Measurements from ENCODE around the gene NKAIN2.

The NKAIN2 gene

GRCh38 chr6:124029567-124029966 lies 225.9 kb downstream of the NKAIN2 start:
- Histone ChIP-seq H3K36me3 (replicated peaks; ENCODE audit: insufficient read depth, low read length) (no peaks in the 10 kb centered on the region), H2AFZ (ENCODE audit: low read length) (no peak overlapping the region), H4K20me1 (ENCODE audit: insufficient read depth, low read length) (no peaks in the 10 kb centered on the region), H3K4me1 (ENCODE audit: low read length) (no peaks in the 10 kb centered on the region), H3K4me3 (ENCODE audit: low read length) (no peak overlapping the region), H3K9me3 (replicated peaks; ENCODE audit: insufficient read depth, low read length) (no peaks in the 10 kb centered on the region), H3F3A (ENCODE audit: insufficient read depth, low read length) (no peaks in the 10 kb centered on the region), H3K4me2 (ENCODE audit: low read depth, low read length) (no peak overlapping the region), H3K27me3 (replicated peaks; ENCODE audit: insufficient read depth, low read length) (no peaks in the 10 kb centered on the region), H3K9me2 (replicated peaks; ENCODE audit: insufficient read depth, low read length) (no peaks in the 10 kb centered on the region), H3K9ac (ENCODE audit: low read length) (no peak overlapping the region), H3K79me2 (ENCODE audit: low read length) (no peaks in the 10 kb centered on the region), H3K27ac (ENCODE audit: low read length) (no peak overlapping the region)
- TF ChIP-seq, protein P1, sequence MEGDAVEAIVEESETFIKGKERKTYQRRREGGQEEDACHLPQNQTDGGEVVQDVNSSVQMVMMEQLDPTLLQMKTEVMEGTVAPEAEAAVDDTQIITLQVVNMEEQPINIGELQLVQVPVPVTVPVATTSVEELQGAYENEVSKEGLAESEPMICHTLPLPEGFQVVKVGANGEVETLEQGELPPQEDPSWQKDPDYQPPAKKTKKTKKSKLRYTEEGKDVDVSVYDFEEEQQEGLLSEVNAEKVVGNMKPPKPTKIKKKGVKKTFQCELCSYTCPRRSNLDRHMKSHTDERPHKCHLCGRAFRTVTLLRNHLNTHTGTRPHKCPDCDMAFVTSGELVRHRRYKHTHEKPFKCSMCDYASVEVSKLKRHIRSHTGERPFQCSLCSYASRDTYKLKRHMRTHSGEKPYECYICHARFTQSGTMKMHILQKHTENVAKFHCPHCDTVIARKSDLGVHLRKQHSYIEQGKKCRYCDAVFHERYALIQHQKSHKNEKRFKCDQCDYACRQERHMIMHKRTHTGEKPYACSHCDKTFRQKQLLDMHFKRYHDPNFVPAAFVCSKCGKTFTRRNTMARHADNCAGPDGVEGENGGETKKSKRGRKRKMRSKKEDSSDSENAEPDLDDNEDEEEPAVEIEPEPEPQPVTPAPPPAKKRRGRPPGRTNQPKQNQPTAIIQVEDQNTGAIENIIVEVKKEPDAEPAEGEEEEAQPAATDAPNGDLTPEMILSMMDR (IDR thresholded peaks at IDR 0.05; ENCODE audit: low read length): no peak
- TF ChIP-seq EZH2 (optimal IDR thresholded peaks at IDR 0.05; ENCODE audit: low read depth, low read length): no peak
- no peak for TF ChIP-seq EZH2phosphoT487 (IDR thresholded peaks at IDR 0.05; ENCODE audit: low read length)
- DNase-seq: no peak

GRCh38 chr6:124033501-124033900 lies 229.8 kb downstream of the NKAIN2 start:
- TF ChIP-seq, protein P1 (IDR thresholded peaks at IDR 0.05; ENCODE audit: low read length): no peak
- Histone ChIP-seq H3K4me1 (ENCODE audit: low read length) (no peaks in the 10 kb centered on the region), H3K4me3 (ENCODE audit: low read length) (no peak overlapping the region), H3K9me2 (replicated peaks; ENCODE audit: insufficient read depth, low read length) (no peaks in the 10 kb centered on the region), H3K79me2 (ENCODE audit: low read length) (no peaks in the 10 kb centered on the region), H3K27ac (ENCODE audit: low read length) (no peak overlapping the region), H4K20me1 (ENCODE audit: insufficient read depth, low read length) (no peaks in the 10 kb centered on the region), H3K27me3 (replicated peaks; ENCODE audit: insufficient read depth, low read length) (no peaks in the 10 kb centered on the region), H3F3A (ENCODE audit: insufficient read depth, low read length) (no peaks in the 10 kb centered on the region), H2AFZ (ENCODE audit: low read length) (no peak overlapping the region), H3K4me2 (ENCODE audit: low read depth, low read length) (no peak overlapping the region), H3K36me3 (replicated peaks; ENCODE audit: insufficient read depth, low read length) (no peaks in the 10 kb centered on the region), H3K9me3 (replicated peaks; ENCODE audit: insufficient read depth, low read length) (no peaks in the 10 kb centered on the region), H3K9ac (ENCODE audit: low read length) (no peak overlapping the region)
- no peak for DNase-seq

- H3K36me3 ChIP-seq (replicated peaks; ENCODE audit: insufficient read depth, low read length): no peaks in the 10 kb centered on the region
- H2AFZ ChIP-seq (ENCODE audit: low read length): no peak overlapping the region
- H3K9me2 ChIP-seq (replicated peaks; ENCODE audit: insufficient read depth, low read length): no peaks in the 10 kb centered on the region
- H3K27ac ChIP-seq (ENCODE audit: low read length): no peak overlapping the region
- no peaks in the 10 kb centered on the region for H3K79me2 ChIP-seq (ENCODE audit: low read length)
- no peaks in the 10 kb centered on the region; the same call in 1 of the 2 replicates for H3F3A ChIP-seq (ENCODE audit: insufficient read depth, low read length)
- H3K4me1 ChIP-seq (ENCODE audit: low read length): 0 out of 2 replicates have a peak, but pooled peaks cover 7% of the 10 kb centered on the region
- no peak for DNase-seq
- no peaks in the 10 kb centered on the region for H4K20me1 ChIP-seq (ENCODE audit: insufficient read depth, low read length)
- H3K4me3 ChIP-seq (ENCODE audit: low read length): no peak overlapping the region
- no peaks in the 10 kb centered on the region for H3K9me3 ChIP-seq (replicated peaks; ENCODE audit: insufficient read depth, low read length)
- H3K27me3 ChIP-seq (replicated peaks; ENCODE audit: insufficient read depth, low read length): no peaks in the 10 kb centered on the region
- no peak overlapping the region for H3K4me2 ChIP-seq (ENCODE audit: low read depth, low read length)
- TF ChIP-seq, protein P1 (IDR thresholded peaks at IDR 0.05; ENCODE audit: low read length): no peak
- TF ChIP-seq EZH2phosphoT487 (IDR thresholded peaks at IDR 0.05; ENCODE audit: low read length): no peak
- TF ChIP-seq EZH2 (optimal IDR thresholded peaks at IDR 0.05; ENCODE audit: low read depth, low read length): no peak
- H3K9ac ChIP-seq (ENCODE audit: low read length): no peak overlapping the region
These were observed 232.7 kb downstream of the NKAIN2 start for GRCh38 chr6:124036384-124036783.
